GM21576 (cell line): ENCODE results near the gene PCDHGA12.
A peak's percentile ranks its signal among the peaks of the same experiment; 100 is the strongest.
"Not testable (repeated sequence)": the region's sequence is repeated elsewhere in the genome, so short reads cannot be mapped to it uniquely, and the experiment has no call there.

Experiments
- ATAC-seq: cut with Tn5 transposase; IDR thresholded peaks from one replicate; pipeline ENCODE4 v1.9.1; 2021; ENCODE audit warnings: mild to moderate bottlenecking, moderate library complexity; ENCODE audit not compliant: unreplicated experiment

The PCDHGA12 gene

DNA sequence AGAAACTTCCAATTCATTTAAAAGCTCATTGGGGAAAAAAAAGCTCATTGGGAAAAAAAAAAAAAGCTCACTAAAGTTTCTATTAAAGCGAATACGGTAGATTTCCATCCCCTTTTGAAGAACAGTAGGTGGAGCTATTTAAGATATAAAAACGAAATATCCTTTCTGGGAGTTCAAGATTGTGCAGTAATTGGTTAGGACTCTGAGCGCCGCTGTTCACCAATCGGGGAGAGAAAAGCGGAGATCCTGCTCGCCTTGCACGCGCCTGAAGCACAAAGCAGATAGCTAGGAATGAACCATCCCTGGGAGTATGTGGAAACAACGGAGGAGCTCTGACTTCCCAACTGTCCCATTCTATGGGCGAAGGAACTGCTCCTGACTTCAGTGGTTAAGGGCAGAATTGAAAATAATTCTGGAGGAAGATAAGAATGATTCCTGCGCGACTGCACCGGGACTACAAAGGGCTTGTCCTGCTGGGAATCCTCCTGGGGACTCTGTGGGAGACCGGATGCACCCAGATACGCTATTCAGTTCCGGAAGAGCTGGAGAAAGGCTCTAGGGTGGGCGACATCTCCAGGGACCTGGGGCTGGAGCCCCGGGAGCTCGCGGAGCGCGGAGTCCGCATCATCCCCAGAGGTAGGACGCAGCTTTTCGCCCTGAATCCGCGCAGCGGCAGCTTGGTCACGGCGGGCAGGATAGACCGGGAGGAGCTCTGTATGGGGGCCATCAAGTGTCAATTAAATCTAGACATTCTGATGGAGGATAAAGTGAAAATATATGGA lies at the start of gene PCDHGA12:
PCDHGA12 (plus strand) TSS at position 176 of the 782 bp plus-strand sequence; CDS start at position 429, 253 bp downstream.
- ATAC-seq, result peak; percentile 83

DNA sequence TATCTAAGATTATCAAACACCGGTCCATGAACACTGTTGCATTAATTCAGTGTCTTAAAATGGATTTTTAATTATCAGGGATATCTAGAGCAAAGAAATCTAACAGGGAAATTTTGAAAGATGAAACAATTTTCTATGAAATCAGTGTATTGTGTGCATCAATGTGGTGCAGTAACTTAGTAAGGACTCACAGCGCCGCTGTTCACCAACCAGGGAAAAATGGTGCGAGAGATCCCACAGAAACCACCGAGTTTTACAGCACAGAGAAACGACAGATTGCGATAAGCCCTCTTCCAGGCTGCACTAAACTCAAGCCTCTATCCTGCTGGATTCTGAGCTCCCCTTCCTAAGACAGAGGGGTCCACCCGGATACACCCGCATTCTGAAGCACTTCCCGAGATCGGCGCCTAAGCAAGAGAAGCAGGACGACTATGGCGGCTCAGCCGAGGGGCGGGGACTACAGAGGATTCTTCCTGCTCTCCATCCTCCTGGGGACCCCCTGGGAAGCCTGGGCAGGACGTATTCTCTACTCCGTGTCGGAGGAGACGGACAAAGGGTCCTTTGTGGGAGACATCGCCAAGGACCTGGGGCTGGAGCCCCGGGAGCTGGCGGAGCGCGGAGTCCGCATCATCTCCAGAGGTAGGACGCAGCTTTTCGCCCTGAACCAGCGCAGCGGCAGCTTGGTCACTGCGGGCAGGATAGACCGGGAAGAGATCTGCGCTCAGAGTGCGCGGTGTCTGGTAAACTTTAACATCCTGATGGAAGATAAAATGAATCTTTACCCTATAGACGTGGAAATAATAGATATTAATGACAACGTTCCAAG lies 47.6 kb upstream of the PCDHGA12 start, which contains the start of gene PCDHGA7:
PCDHGA7 (plus strand) TSS at position 274 of the 826 bp plus-strand sequence; CDS start at position 432, 158 bp downstream.
- no peak for ATAC-seq

DNA sequence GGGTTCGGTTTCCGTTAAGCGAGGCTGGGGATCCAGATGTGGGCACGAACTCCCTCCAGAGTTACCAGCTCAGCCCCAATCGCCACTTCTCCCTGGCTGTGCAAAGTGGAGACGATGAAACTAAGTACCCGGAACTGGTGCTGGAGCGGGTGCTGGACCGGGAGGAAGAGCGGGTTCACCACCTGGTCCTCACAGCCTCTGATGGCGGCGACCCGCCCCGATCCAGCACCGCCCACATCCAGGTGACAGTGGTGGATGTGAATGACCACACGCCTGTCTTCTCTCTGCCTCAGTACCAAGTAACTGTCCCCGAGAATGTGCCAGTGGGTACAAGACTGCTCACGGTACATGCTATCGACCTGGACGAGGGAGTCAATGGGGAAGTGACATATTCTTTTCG lies 47.0 kb upstream of the PCDHGA12 start:
- no peak for ATAC-seq

DNA sequence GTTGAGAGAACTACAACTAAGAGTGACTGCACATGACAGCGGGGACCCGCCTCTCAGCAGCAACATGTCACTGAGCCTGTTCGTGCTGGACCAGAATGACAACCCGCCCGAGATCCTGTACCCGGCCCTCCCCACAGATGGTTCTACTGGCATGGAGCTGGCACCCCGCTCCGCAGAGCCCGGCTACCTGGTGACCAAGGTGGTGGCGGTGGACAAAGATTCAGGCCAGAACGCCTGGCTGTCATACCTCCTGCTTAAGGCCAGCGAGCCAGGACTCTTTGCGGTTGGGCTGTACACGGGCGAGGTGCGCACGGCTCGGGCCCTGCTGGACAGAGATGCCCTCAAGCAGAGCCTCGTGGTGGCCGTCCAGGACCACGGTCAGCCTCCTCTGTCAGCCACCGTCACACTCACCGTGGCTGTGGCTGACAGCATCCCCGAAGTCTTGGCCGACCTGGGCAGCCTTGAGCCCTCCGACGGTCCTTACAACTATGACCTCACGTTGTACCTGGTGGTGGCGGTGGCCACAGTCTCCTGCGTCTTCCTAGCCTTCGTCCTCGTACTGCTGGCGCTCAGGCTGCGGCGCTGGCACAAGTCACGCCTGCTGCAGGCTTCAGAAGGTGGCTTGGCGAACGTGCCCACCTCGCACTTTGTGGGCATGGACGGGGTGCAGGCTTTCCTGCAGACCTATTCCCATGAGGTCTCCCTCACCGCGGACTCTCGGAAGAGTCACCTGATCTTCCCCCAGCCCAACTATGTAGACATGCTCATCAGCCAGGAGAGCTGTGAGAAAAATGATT lies 45.6 kb upstream of the PCDHGA12 start:
- ATAC-seq, result no peak

DNA sequence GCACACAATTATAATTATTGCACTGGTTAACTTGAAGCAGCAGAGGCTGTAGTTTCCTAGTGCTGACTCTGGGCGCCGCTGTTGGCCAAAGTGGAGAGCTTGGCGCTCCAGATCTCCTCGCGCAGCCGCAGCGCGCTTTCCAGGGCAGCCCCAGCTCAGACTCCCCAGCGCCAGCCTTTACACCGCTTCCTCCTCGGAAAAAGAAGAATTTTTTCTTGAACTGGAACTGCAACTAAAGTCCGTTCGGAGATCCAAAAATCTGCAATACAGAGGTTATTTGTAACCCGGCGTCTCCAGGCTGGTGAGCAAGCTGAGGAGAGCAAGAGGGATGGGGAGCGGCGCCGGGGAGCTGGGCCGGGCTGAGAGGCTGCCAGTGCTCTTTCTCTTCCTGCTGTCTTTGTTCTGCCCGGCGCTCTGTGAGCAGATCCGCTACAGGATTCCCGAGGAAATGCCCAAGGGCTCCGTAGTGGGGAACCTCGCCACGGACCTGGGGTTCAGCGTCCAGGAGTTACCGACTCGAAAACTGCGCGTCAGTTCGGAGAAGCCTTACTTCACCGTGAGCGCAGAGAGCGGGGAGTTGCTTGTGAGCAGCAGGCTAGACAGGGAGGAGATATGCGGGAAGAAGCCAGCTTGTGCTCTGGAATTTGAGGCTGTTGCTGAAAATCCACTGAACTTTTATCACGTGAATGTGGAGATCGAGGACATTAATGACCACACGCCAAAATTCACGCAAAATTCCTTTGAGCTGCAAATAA lies 42.6 kb upstream of the PCDHGA12 start, which contains the start of gene PCDHGB4:
PCDHGB4 (plus strand) TSS at position 142 of the 755 bp plus-strand sequence; CDS start at position 329, 187 bp downstream.
- peak; percentile 76 for ATAC-seq

DNA sequence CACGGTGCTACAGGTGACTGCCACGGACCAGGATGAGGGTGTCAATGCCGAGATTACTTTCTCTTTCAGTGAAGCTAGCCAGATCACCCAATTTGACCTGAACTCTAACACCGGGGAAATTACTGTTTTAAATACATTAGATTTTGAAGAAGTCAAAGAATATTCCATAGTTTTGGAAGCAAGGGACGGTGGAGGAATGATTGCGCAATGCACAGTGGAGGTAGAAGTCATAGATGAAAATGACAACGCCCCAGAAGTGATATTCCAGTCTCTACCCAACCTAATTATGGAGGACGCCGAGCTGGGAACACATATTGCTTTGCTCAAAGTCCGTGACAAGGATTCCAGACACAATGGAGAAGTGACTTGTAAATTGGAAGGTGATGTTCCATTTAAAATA lies 41.6 kb upstream of the PCDHGA12 start:
- no peak for ATAC-seq

DNA sequence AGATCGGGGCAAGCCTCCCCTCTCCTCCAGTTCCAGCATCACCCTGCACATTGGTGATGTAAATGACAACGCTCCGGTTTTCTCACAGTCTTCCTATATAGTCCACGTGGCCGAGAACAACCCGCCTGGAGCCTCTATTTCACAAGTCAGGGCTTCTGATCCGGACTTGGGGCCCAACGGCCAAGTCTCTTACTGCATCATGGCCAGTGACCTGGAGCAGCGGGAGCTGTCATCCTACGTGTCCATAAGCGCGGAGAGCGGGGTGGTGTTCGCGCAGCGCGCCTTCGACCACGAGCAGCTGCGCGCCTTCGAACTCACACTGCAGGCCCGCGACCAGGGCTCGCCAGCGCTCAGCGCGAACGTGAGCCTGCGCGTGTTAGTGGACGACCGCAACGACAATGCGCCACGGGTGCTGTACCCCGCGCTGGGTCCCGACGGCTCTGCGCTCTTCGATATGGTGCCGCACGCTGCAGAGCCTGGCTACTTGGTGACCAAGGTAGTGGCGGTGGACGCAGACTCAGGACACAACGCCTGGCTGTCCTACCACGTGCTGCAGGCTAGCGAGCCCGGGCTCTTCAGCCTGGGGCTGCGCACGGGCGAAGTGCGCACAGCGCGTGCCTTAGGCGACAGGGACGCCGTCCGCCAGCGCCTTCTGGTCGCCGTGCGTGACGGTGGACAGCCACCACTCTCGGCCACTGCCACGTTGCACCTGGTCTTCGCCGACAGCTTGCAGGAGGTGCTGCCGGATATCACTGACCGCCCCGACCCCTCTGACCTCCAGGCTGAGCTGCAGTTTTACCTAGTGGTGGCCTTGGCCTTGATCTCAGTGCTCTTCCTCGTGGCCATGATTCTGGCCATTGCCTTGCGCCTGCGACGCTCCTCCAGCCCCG lies 40.9 kb upstream of the PCDHGA12 start:
- no peak for ATAC-seq

DNA sequence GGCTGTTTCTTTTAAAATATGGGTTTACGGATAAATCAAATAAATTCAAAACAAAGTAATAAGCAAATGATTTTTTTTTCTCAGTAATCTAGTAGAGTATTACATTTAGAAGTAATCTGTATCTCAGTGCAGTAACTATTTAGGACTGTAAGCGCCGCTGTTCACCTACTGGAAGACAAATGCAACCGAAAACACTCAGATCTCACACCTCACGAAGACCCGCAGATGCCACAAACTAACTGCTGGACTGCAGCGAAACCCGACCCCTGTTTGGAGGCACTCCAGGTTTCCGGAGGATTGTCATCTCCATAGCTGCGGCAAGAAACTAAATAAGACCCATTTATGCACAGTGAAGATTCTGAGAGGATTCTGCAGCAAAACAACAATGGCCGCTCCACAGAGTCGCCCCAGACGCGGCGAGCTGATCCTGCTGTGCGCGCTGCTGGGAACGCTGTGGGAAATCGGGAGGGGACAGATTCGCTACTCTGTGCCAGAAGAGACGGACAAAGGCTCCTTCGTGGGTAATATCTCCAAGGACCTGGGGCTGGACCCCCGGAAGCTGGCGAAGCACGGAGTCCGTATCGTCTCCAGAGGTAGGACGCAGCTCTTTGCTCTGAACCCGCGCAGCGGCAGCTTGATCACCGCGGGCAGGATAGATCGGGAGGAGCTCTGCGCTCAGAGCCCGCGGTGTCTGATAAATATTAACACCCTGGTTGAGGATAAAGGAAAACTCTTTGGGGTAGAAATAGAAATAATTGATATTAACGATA lies 37.7 kb upstream of the PCDHGA12 start, which contains the start of gene PCDHGA8:
PCDHGA8 (plus strand) TSS at position 205 of the 770 bp plus-strand sequence; CDS start at position 386, 181 bp downstream.
- no peak for ATAC-seq

DNA sequence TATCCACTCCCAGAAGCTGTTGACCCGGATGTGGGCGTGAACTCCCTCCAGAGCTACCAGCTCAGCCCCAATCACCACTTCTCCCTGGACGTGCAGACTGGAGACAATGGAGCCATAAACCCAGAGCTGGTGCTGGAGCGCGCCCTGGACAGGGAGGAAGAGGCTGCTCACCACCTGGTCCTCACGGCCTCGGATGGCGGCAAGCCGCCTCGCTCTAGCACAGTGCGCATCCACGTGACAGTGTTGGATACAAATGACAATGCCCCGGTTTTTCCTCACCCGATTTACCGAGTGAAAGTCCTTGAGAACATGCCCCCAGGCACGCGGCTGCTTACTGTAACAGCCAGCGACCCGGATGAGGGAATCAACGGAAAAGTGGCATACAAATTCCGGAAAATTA lies 37.0 kb upstream of the PCDHGA12 start:
- ATAC-seq, result no peak

DNA sequence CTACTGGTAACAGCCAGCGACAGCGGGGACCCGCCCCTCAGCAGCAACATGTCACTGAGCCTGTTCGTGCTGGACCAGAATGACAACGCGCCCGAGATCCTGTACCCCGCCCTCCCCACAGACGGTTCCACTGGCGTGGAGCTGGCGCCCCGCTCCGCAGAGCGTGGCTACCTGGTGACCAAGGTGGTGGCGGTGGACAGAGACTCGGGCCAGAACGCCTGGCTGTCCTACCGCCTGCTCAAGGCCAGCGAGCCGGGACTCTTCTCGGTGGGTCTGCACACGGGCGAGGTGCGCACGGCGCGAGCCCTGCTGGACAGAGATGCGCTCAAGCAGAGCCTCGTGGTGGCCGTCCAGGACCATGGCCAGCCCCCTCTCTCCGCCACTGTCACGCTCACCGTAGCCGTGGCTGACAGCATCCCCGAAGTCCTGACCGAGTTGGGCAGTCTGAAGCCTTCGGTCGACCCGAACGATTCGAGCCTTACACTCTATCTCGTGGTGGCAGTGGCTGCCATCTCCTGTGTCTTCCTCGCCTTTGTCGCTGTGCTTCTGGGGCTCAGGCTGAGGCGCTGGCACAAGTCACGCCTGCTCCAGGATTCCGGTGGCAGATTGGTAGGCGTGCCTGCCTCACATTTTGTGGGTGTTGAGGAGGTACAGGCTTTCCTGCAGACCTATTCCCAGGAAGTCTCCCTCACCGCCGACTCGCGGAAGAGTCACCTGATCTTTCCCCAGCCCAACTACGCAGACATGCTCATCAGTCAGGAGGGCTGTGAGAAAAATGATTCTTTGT lies 35.7 kb upstream of the PCDHGA12 start:
- ATAC-seq, result not testable (repeated sequence)

DNA sequence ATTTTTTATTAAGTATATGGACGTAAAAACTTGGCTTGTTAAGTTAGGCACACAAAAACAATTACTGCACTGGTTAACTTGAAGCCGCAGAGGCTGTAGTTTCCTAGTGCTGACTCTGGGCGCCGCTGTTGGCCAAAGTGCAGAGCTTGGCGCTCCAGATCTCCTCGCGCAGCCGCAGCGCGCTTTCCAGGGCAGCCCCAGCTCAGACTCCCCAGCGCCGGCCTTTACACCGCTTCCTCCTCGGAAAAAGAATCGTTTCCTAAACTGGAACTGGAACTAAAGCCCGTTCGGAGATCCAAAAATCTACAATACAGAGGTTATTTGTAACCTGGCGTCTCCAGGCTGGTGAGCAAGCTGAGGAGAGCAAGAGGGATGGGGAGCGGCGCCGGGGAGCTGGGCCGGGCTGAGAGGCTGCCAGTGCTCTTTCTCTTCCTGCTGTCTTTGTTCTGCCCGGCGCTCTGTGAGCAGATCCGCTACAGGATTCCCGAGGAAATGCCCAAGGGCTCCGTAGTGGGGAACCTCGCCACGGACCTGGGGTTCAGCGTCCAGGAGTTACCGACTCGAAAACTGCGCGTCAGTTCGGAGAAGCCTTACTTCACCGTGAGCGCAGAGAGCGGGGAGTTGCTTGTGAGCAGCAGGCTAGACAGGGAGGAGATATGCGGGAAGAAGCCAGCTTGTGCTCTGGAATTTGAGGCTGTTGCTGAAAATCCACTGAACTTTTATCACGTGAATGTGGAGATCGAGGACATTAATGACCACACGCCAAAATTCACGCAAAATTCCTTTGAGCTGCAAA lies 32.4 kb upstream of the PCDHGA12 start, which contains the start of gene PCDHGB5:
PCDHGB5 (plus strand) TSS at position 192 of the 796 bp plus-strand sequence; CDS start at position 373, 181 bp downstream.
- peak; percentile 91 for ATAC-seq

DNA sequence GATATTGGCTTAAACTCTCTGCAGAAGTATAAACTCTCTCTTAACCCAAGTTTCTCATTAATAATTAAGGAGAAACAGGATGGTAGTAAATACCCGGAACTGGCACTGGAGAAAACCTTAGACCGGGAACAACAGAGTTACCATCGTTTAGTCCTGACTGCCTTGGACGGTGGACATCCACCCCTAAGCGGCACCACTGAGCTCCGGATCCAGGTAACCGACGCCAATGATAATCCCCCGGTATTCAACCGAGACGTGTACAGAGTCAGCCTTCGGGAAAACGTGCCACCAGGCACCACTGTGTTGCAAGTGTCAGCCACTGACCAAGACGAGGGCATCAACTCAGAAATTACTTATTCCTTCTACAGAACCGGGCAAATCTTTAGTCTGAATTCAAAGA lies 31.7 kb upstream of the PCDHGA12 start:
- no peak for ATAC-seq

DNA sequence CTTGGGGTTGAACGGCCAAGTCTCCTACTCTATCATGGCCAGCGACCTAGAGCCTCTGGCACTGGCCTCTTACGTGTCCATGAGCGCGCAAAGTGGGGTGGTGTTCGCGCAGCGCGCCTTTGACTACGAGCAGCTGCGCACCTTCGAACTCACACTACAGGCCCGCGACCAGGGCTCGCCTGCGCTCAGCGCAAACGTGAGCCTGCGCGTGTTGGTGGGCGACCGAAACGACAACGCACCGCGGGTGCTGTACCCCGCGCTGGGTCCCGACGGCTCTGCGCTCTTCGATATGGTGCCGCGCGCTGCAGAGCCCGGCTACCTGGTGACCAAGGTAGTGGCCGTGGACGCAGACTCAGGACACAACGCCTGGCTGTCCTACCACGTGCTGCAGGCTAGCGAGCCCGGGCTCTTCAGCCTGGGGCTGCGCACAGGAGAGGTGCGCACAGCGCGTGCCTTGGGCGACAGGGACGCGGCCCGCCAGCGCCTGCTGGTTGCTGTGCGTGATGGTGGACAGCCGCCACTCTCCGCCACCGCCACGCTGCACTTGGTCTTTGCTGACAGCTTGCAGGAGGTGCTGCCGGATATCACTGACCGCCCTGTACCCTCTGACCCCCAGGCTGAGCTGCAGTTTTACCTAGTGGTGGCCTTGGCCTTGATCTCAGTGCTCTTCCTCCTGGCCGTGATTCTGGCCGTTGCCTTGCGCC lies 30.6 kb upstream of the PCDHGA12 start:
- no peak for ATAC-seq

DNA sequence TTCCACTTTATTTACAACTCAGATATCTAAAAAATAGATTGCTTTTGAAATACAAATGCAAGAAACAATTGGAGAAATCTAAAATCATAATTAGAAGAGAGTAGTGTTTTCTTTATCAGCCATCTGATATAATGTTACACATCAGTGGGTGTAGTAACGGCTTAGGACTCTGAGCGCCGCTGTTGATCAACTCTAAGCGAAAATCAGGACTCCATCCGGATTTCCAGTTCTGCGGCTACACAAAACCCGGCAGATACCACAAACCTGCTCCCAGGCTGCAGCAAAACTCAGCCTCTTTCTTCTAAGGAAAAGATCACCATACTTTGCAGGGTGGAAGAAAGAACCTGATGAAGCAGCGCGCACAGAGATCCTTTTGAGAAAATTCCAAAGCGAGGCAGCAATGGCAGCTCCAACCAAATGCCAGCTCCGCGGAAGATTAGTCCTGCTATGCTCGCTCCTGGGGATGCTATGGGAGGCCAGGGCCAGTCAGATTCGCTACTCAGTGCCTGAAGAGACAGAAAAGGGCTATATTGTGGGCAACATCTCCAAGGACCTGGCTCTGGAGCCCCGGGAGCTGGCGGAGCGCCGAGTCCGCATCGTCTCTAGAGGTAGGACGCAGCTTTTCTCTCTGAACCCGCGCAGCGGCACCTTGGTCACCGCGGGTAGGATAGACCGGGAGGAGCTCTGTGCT lies 27.6 kb upstream of the PCDHGA12 start, which contains the start of gene PCDHGA9:
PCDHGA9 (plus strand) TSS at position 226 of the 691 bp plus-strand sequence; CDS start at position 401, 175 bp downstream.
- no peak for ATAC-seq

DNA sequence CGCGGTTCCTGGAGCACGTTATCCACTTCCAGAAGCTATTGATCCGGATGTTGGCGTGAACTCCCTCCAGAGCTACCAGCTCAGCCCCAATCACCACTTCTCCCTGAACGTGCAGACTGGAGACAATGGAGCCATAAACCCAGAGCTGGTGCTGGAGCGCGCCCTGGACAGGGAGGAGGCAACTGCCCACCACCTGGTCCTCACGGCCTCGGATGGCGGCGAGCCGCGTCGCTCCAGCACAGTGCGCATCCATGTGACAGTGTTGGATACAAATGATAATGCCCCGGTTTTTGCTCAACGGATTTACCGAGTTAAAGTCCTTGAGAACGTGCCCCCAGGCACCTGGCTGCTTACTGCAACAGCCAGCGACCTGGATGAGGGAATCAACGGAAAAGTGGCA lies 26.9 kb upstream of the PCDHGA12 start:
- no peak for ATAC-seq
